GM12875 (cell line): ENCODE data around the gene TRIP12.
"Not testable (repeated sequence)": the region's sequence is repeated elsewhere in the genome, so short reads cannot be mapped to it uniquely, and the experiment has no call there.

ENCODE experiments used
- H3K4me3 ChIP-seq: one replicate; pipeline ENCODE4 v1.5.1; 2011; ENCODE audit warnings: low read depth, low read length, control low read depth
- CTCF ChIP-seq: IDR thresholded peaks from 2 replicates; pipeline ENCODE4 v1.5.1; 2011; ENCODE audit warnings: low read depth, mild to moderate bottlenecking, control low read depth, inconsistent platforms, low read length, moderate library complexity, borderline replicate concordance; ENCODE audit not compliant: insufficient read depth

TRIP12 gene

GRCh38 chr2:229858351-229858750 is 63.5 kb downstream of the TRIP12 start:
- TF ChIP-seq CTCF, result no peak
- no peak overlapping the region for H3K4me3 ChIP-seq

- TF ChIP-seq CTCF, result no peak
Observed at GRCh38 chr2:229857634-229858033, 64.2 kb downstream of the TRIP12 start.

GRCh38 chr2:229856413-229856812 is 65.4 kb downstream of the TRIP12 start:
- H3K4me3 ChIP-seq, result no peak overlapping the region

More at GRCh38 chr2:229857634-229858033, 64.2 kb downstream of the TRIP12 start:
- no peak overlapping the region for H3K4me3 ChIP-seq

GRCh38 chr2:229855116-229855515 is 66.7 kb downstream of the TRIP12 start:
- no peak for TF ChIP-seq CTCF
- H3K4me3 ChIP-seq, result no peak overlapping the region

More at GRCh38 chr2:229856413-229856812, 65.4 kb downstream of the TRIP12 start:
- TF ChIP-seq CTCF, result no peak

- no peak for TF ChIP-seq CTCF
- H3K4me3 ChIP-seq, result no peak overlapping the region
Observed at GRCh38 chr2:229852565-229852964, 69.2 kb downstream of the TRIP12 start.

- no peak overlapping the region for H3K4me3 ChIP-seq
- no peak for TF ChIP-seq CTCF
Observed at GRCh38 chr2:229851870-229852269, 69.9 kb downstream of the TRIP12 start.

- H3K4me3 ChIP-seq, result not testable (repeated sequence)
Observed at GRCh38 chr2:229850355-229851275, 71.2 kb downstream of the TRIP12 start.
